GM12878 (cell line): ENCODE data around the gene PDGFA.

Experiments used
- ASH2L ChIP-seq: fragments of 300-600, 200-600 bp; sonication (generic); IDR thresholded peaks from 2 replicates; pipeline ENCODE4 v1.6.1; 2017; ENCODE audit warnings: low read depth, mild to moderate bottlenecking, borderline replicate concordance
- ATF2 ChIP-seq: IDR thresholded peaks from 2 replicates; pipeline ENCODE4 v1.6.1; 2012; ENCODE audit warnings: low read length, inconsistent platforms
- CEBPB ChIP-seq, 2 experiments: fragments of 150-350 bp in 1 of 2; IDR thresholded peaks; 2 replicates each; pipeline ENCODE4 v1.6.1; 2012 to 2014; ENCODE audit warnings: low read depth in 2 of 2, low read length in 2 of 2, borderline replicate concordance in 1 of 2, inconsistent platforms in 1 of 2
- EP300 ChIP-seq, 2 experiments: fragments of 150-350 bp in 1 of 2; IDR thresholded peaks; 2 replicates each; pipeline ENCODE4 v1.6.1; 2011 to 2012; ENCODE audit warnings: low read depth in 2 of 2, low read length in 2 of 2, borderline replicate concordance in 1 of 2, improper control_type of control experiment in 1 of 2, inconsistent platforms in 1 of 2; ENCODE audit not compliant: control insufficient read depth in 1 of 2
- ESRRA ChIP-seq: IDR thresholded peaks from 2 replicates; pipeline ENCODE4 v1.6.1; 2012; ENCODE audit warnings: mild to moderate bottlenecking, low read length, improper control_type of control experiment
- ETV6 ChIP-seq, 2 experiments: fragments of 450-650 bp in 1 of 2; IDR thresholded peaks in 1 of 2; conservative IDR thresholded peaks in 1 of 2; 2 replicates each; pipeline ENCODE4 v1.6.1; 2014; ENCODE audit warnings: antibody characterized with exemption in 1 of 2, borderline replicate concordance in 1 of 2, low read depth in 1 of 2, mild to moderate bottlenecking in 1 of 2, moderate library complexity in 1 of 2
- HCFC1 ChIP-seq: fragments of 150-350 bp; IDR thresholded peaks from 2 replicates; pipeline ENCODE4 v1.6.1; 2014; ENCODE audit warnings: low read length
- MYC ChIP-seq: IDR thresholded peaks from 2 replicates; pipeline ENCODE4 v1.6.1; 2011; ENCODE audit warnings: mild to moderate bottlenecking, low read length, moderate library complexity, inconsistent platforms; ENCODE audit not compliant: insufficient read depth, insufficient replicate concordance, insufficient read length, severe bottlenecking
- SP1 ChIP-seq: IDR thresholded peaks from one replicate; pipeline ENCODE4 v1.6.1; 2011; ENCODE audit warnings: low read depth, low read length
- TAF1 ChIP-seq: IDR thresholded peaks from 2 replicates; pipeline ENCODE4 v1.6.1; 2011; ENCODE audit warnings: mild to moderate bottlenecking, low read depth, low read length, borderline replicate concordance
- ZBTB11 ChIP-seq: fragments of 450-650 bp; formaldehyde crosslinking; IDR thresholded peaks from 2 replicates; pipeline ENCODE4 v1.5.0; 2022; ENCODE audit warnings: mild to moderate bottlenecking, missing genetic modification characterization
- ZNF274 ChIP-seq: IDR thresholded peaks from one replicate; pipeline ENCODE4 v1.8.0; 2011; ENCODE audit not compliant: insufficient read length, insufficient read depth
- TF ChIP-seq, protein P1 (sequence below), 3 experiments: IDR thresholded peaks in 2 of 3; conservative IDR thresholded peaks in 1 of 3; 2 replicates each; pipeline ENCODE4 v1.5.1; 2011; ENCODE audit warnings: low read depth in 3 of 3, low read length in 3 of 3, mild to moderate bottlenecking in 3 of 3, control low read depth in 2 of 3, moderate library complexity in 2 of 3, inconsistent platforms in 1 of 3, mixed read lengths in 1 of 3; ENCODE audit not compliant: control insufficient read depth in 2 of 3, insufficient read depth in 1 of 3; ENCODE audit errors: extremely low read depth in 1 of 3
- TF ChIP-seq, protein P2 (sequence below): IDR thresholded peaks from 2 replicates; pipeline ENCODE4 v1.6.1; 2012; ENCODE audit warnings: low read depth, low read length, improper control_type of control experiment

- TF ChIP-seq SP1, result no peak
- TF ChIP-seq, protein P1, sequence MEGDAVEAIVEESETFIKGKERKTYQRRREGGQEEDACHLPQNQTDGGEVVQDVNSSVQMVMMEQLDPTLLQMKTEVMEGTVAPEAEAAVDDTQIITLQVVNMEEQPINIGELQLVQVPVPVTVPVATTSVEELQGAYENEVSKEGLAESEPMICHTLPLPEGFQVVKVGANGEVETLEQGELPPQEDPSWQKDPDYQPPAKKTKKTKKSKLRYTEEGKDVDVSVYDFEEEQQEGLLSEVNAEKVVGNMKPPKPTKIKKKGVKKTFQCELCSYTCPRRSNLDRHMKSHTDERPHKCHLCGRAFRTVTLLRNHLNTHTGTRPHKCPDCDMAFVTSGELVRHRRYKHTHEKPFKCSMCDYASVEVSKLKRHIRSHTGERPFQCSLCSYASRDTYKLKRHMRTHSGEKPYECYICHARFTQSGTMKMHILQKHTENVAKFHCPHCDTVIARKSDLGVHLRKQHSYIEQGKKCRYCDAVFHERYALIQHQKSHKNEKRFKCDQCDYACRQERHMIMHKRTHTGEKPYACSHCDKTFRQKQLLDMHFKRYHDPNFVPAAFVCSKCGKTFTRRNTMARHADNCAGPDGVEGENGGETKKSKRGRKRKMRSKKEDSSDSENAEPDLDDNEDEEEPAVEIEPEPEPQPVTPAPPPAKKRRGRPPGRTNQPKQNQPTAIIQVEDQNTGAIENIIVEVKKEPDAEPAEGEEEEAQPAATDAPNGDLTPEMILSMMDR (IDR thresholded peaks at IDR 0.05 in 2 of 3, conservative IDR thresholded peaks at IDR 0.05 in 1 of 3; ENCODE audit: control insufficient read depth in 2 of 3, extremely low read depth in 1 of 3, insufficient read depth in 1 of 3, low read depth in 3 of 3, low read length in 3 of 3), result no peak
- no peak for TF ChIP-seq EP300 (IDR thresholded peaks at IDR 0.05; ENCODE audit: borderline replicate concordance in 1 of 2, control insufficient read depth in 1 of 2, low read depth in 2 of 2, low read length in 2 of 2)
- no peak for TF ChIP-seq ETV6 (conservative IDR thresholded peaks at IDR 0.05 in 1 of 2, IDR thresholded peaks at IDR 0.05 in 1 of 2; ENCODE audit: borderline replicate concordance in 1 of 2, low read depth in 1 of 2)
- TF ChIP-seq, protein P2, sequence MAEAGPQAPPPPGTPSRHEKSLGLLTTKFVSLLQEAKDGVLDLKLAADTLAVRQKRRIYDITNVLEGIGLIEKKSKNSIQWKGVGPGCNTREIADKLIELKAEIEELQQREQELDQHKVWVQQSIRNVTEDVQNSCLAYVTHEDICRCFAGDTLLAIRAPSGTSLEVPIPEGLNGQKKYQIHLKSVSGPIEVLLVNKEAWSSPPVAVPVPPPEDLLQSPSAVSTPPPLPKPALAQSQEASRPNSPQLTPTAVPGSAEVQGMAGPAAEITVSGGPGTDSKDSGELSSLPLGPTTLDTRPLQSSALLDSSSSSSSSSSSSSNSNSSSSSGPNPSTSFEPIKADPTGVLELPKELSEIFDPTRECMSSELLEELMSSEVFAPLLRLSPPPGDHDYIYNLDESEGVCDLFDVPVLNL, result no peak
- no peak for TF ChIP-seq MYC
- no peak for TF ChIP-seq TAF1
- no peak for TF ChIP-seq ASH2L
- TF ChIP-seq ZNF274, result no peak
- no peak for TF ChIP-seq ATF2
- no peak for TF ChIP-seq ESRRA
- TF ChIP-seq CEBPB (IDR thresholded peaks at IDR 0.05; ENCODE audit: borderline replicate concordance in 1 of 2, low read depth in 2 of 2, low read length in 2 of 2), result no peak
- no peak for TF ChIP-seq ZBTB11
- TF ChIP-seq HCFC1, result no peak
These were observed at the start of gene PDGFA for GRCh38 chr7:519484-520390.
